H1 (cell line): ENCODE results near the gene DLL4. TPM values are rescaled to one million over a fixed set of nuclear protein-coding genes. Genes with fewer than 3 reads are reported as not detected.

Source experiments
- ATF2 ChIP-seq: IDR thresholded peaks from 2 replicates; pipeline ENCODE4 v1.6.1; 2012; ENCODE audit warnings: low read length, inconsistent platforms
- CTCF ChIP-seq, 3 experiments: IDR thresholded peaks; 1 replicate in 2 of 3; 2 replicates in 1 of 3; pipeline versions ENCODE4 v1.5.1 to v1.6.1; 2011; ENCODE audit warnings: low read length in 3 of 3, mild to moderate bottlenecking in 3 of 3, inconsistent platforms in 2 of 3, low read depth in 1 of 3, moderate library complexity in 1 of 3; ENCODE audit not compliant: insufficient read depth in 1 of 3; ENCODE audit errors: control extremely low read depth in 1 of 3
- POLR2AphosphoS5 ChIP-seq: IDR thresholded peaks from 2 replicates; pipeline ENCODE4 v1.6.1; 2011; ENCODE audit warnings: low read depth, low read length
- YY1 ChIP-seq: IDR thresholded peaks from 2 replicates; pipeline ENCODE4 v1.6.1; 2011; ENCODE audit warnings: low read depth, mild to moderate bottlenecking, low read length
- polyA plus RNA-seq, 7 experiments: library from polyadenylated mRNA; depleted of rRNA in 3 of 7; stranded (reverse) in 5 of 7; unstranded in 2 of 7; fragments of >200 nt in 5 of 7; fragments of 200-250 nt in 2 of 7; gene quantifications; 1 replicate in 5 of 7; 2 replicates in 1 of 7; 4 replicates in 1 of 7; pipeline versions ENCODE4 v1.2.1 to v1.2.3, GENCODE V29; 2011 to 2013; ENCODE audit warnings: missing spikeins in 2 of 7, mixed read lengths in 2 of 7
- total RNA-seq: library from RNA; stranded (reverse); fragmentation: NEBNext Ultra II Directional; extraction: Animal tissue kit (Norgen Biotek cat#: 25700); gene quantifications from 2 replicates; pipeline ENCODE4 v1.2.1, GENCODE V29; 2021

The DLL4 gene
- total and polyA plus RNA-seq, 2 of the 8 experiments (the other 6 are each of a cell fraction or from before 2014, with no cell fraction given): 0.23 to 0.60 TPM

GRCh38 chr15:40894681-40895448, 34.3 kb upstream of the DLL4 start (continued):
- TF ChIP-seq CTCF (IDR thresholded peaks at IDR 0.05; ENCODE audit: control extremely low read depth in 1 of 3, insufficient read depth in 1 of 3, low read depth in 1 of 3, low read length in 3 of 3) (peak; percentile 55 to 96 (median 62)), POLR2AphosphoS5 (no peak; the same call in 1 of the 2 replicates), YY1 (no peak), ATF2 (0 out of 2 replicates have a peak, but pooled peaks have one; percentile 37)
